Upper lobe of right lung (tissue), 1 donor: ENCODE measurements around the gene ZNF385B. TPM values are rescaled to one million over a fixed set of nuclear protein-coding genes. Genes with fewer than 3 reads are reported as not detected.
A peak's percentile ranks its signal among the peaks of the same experiment; 100 is the strongest.

Experiments
- ATAC-seq: fragments of 200-7000 bp; cut with Tn5 transposase; one replicate; pipeline ENCODE4 v1.9.1; 2020; ENCODE audit warnings: mild to moderate bottlenecking, moderate library complexity
- DNase-seq: peaks from one replicate; pipeline ENCODE4 v3.0.0-alpha.2; 2020
- H3K27ac ChIP-seq: fragments of 200-600 bp; one replicate; pipeline ENCODE4 v1.8.0; 2022
- H3K27me3 ChIP-seq: fragments of 200-600 bp; one replicate; pipeline ENCODE4 v1.8.0; 2022; ENCODE audit warnings: mild to moderate bottlenecking
- H3K36me3 ChIP-seq: fragments of 200-600 bp; one replicate; pipeline ENCODE4 v1.8.0; 2022
- H3K4me1 ChIP-seq: fragments of 200-600 bp; one replicate; pipeline ENCODE4 v1.8.0; 2022
- H3K4me3 ChIP-seq: fragments of 200-600 bp; one replicate; pipeline ENCODE4 v1.8.0; 2022; ENCODE audit warnings: mild to moderate bottlenecking
- H3K9me3 ChIP-seq: fragments of 200-600 bp; one replicate; pipeline ENCODE4 v1.8.0; 2022
- intact Hi-C: fragments of 100-400 bp; cut with DNase I; formaldehyde crosslinking; loops from one replicate; pipeline ENCODE4 v1.11.0; 2022
- long read RNA-seq: library from polyadenylated mRNA; unstranded; transcript quantifications from one replicate; pipeline ENCODE4 v2.0.0, GENCODE V29; 2021
- total RNA-seq: library from RNA; stranded (reverse); fragmentation: NEBNext Ultra II Directional; extraction: Animal tissue kit (Norgen Biotek cat#: 25700); gene quantifications from one replicate; pipeline ENCODE4 v1.2.1, GENCODE V29; 2021
- TF ChIP-seq, protein P1 (sequence below): fragments of 200-600 bp; IDR thresholded peaks from one replicate; pipeline ENCODE4 v1.8.0; 2022; ENCODE audit warnings: antibody characterized with exemption
- donor health status: DM: no; HTN: yes; CAD: no; lungs with severe emphysema.

ZNF385B gene
- 62.3 TPM for total RNA-seq
- long read RNA-seq, partial matches to known transcripts, result 10 of 39 reads
- long read RNA-seq, other reads (novel, unspliced or antisense), result 27 of 39 reads

DNA sequence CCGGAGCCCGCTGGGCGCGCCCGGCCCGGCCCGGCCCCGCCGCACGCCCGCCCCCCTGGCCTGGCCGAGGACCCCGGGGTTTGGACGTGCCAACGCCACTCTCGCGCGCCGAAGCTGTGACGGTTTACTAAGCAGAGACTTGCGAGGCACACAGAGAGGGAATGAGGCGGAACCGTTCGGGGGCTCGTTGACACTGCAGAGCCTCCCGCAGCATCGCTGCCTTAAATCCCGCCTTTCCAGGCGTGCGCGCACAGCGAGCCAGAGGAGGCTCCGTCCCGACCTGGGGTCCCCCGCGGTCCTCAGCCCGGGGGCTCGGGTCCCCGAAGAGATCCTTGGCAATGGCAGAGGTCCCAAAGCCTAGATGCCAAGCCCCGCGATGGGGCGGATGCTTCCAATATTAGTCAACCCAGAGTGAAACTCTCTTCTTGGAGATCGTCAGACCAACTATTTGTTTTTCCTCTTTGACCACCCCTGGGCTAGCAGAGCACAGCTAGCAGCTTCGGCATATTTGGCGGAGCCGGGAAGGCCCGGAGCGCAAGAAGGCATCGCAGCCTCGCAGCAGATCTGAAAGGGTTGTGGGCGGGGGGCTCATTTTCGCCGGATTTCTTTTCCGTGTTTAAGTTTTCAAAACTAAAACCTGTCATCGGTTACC, at the start of gene ZNF385B:
Gene ZNF385B (minus strand): TSS at position 197 of the 652 bp plus-strand sequence.
- DNase-seq (peak; percentile 67), ATAC-seq (no peak)
- no peaks in the 10 kb centered on the region for H3K9me3 ChIP-seq
- TF ChIP-seq, protein P1, sequence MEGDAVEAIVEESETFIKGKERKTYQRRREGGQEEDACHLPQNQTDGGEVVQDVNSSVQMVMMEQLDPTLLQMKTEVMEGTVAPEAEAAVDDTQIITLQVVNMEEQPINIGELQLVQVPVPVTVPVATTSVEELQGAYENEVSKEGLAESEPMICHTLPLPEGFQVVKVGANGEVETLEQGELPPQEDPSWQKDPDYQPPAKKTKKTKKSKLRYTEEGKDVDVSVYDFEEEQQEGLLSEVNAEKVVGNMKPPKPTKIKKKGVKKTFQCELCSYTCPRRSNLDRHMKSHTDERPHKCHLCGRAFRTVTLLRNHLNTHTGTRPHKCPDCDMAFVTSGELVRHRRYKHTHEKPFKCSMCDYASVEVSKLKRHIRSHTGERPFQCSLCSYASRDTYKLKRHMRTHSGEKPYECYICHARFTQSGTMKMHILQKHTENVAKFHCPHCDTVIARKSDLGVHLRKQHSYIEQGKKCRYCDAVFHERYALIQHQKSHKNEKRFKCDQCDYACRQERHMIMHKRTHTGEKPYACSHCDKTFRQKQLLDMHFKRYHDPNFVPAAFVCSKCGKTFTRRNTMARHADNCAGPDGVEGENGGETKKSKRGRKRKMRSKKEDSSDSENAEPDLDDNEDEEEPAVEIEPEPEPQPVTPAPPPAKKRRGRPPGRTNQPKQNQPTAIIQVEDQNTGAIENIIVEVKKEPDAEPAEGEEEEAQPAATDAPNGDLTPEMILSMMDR, result no peak
- intact Hi-C loops, result no loop called here
- no peaks in the 10 kb centered on the region for H3K36me3 ChIP-seq
- peaks cover 10% of the 10 kb centered on the region for H3K27me3 ChIP-seq
- no peak within 1 kb of the TSS for H3K27ac ChIP-seq
- H3K4me1 ChIP-seq, result no peaks in the 10 kb centered on the region
- H3K4me3 ChIP-seq, result peak within 1 kb of the TSS; percentile 43

DNA sequence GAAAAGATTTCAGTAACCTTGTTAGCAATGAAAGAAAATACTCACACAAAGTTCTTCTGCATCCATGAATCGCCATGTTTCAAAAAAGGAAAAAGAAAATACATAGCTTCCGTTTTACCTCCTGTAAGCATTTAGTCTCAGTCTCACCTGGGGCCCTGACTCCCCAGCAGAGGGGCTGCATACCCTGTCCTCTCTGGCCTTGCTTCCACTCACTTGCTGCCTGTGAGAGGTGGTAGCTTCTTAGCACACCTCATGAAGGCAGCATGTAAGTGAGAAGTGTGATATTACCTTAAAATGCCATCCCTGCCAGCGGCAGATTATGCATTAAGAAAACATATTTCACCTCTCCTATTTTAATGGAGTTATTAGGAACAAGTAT, 49.3 kb upstream of the ZNF385B start:
- ATAC-seq, result no peak
- H3K4me1 ChIP-seq, result no peaks in the 10 kb centered on the region
- intact Hi-C loops, result no loop called here
- H3K4me3 ChIP-seq, result no peak overlapping the region
- no peaks in the 10 kb centered on the region for H3K36me3 ChIP-seq
- no peaks in the 10 kb centered on the region for H3K27me3 ChIP-seq
- DNase-seq, result no peak
- no peaks in the 10 kb centered on the region for H3K9me3 ChIP-seq
- TF ChIP-seq, protein P1, result no peak
- no peak overlapping the region for H3K27ac ChIP-seq

DNA sequence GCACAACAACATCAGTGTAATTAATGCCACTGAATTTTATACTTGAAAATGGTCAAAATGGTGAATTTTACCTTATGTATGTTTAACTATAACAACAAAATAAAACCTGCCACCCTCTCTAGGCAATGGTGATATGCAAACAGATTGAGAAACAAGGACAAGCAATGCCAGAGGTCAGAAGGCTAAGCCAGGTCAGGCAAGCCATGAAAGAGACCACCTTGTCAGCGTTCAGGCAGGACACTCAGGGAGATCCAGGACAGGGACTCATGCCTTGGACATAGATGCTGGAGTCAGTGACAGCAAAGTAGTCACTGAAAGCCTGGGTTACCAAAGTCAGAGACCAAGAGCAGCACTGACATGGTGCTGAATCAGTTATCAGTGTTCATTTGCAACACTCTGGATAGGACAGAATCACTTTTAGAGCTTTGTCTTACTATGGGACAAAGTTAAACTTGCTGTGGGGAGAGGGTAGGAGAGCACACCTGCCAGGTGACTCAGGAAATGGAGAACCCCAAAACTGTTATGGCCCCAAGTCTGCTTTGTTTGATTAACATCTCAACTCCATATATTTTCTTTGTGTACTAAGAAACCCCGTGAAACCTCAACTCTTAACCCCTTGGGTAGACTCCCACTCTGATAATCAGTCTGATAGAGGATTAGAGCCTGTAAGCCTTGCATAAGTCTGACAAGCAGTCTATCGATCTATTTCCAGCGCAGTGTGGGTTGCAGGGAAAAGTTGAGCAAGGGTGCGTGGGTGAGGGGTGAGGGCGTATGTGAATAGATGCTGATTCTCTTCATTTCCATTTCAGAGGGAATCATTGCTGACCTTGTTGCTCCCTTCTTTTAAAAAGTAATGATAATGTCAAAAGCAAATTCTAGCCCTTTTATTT, 48.7 kb upstream of the ZNF385B start:
- no peaks in the 10 kb centered on the region for H3K4me1 ChIP-seq
- TF ChIP-seq, protein P1, result no peak
- no peak for DNase-seq
- no peaks in the 10 kb centered on the region for H3K27me3 ChIP-seq
- H3K27ac ChIP-seq, result no peak overlapping the region
- intact Hi-C loops, result no loop called here
- ATAC-seq, result no peak
- H3K4me3 ChIP-seq, result no peak overlapping the region
- no peaks in the 10 kb centered on the region for H3K36me3 ChIP-seq
- H3K9me3 ChIP-seq, result no peaks in the 10 kb centered on the region

DNA sequence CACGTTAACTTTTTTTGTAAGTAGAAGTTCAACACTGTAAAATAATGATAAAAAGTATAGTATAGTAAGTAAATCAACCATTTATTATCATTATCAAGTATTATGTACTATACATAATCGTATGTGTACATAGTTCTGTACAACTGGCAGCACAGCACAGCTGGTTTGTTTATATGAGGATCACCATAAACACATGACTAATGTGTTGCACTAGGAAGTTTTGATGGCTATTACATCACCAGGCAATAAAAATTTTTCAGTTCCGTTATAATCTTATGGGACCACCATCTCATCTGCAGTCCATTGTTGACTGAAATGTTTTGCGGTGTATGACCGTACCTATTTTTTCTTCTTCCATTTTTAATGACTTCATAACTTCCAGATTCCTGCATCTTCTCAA, 39.2 kb upstream of the ZNF385B start:
- intact Hi-C loops, result no loop called here
- H3K27ac ChIP-seq, result no peak overlapping the region
- ATAC-seq, result no peak
- no peak overlapping the region for H3K4me3 ChIP-seq
- DNase-seq, result no peak
- no peaks in the 10 kb centered on the region for H3K36me3 ChIP-seq
- TF ChIP-seq, protein P1, result no peak
- H3K4me1 ChIP-seq, result no peaks in the 10 kb centered on the region
- no peaks in the 10 kb centered on the region for H3K9me3 ChIP-seq
- H3K27me3 ChIP-seq, result no peaks in the 10 kb centered on the region

DNA sequence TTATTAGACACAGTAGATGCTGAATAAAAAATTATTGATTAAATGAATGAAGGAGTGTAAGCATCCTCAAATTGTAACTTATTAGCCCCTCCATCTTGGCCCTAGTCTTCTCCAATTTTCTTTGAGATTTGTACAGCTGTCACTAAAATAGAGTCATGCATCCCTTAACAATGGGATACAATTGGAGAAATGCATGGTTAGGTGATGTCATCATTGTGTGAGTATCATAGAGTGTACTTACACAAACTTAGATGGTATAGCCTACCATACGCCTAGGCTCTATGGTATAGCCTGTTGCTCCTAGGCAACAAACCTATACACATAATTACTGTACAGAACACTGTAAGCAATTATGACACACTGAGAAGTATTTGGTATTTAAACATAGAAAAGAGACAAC, 38.3 kb upstream of the ZNF385B start:
- intact Hi-C loops, result no loop called here
- Histone ChIP-seq H3K27me3 (no peaks in the 10 kb centered on the region), H3K36me3 (no peaks in the 10 kb centered on the region), H3K4me3 (no peak overlapping the region), H3K27ac (no peak overlapping the region), H3K4me1 (no peaks in the 10 kb centered on the region), H3K9me3 (no peaks in the 10 kb centered on the region)
- DNase-seq (no peak), ATAC-seq (no peak)
- TF ChIP-seq, protein P1, result no peak
